Neural cell (in vitro differentiated cells): ENCODE data around the gene ATP8B3. TPM values are rescaled to one million over a fixed set of nuclear protein-coding genes. Genes with fewer than 3 reads are reported as not detected.
A peak's percentile ranks its signal among the peaks of the same experiment; 100 is the strongest.

Source experiments
- H2AFZ ChIP-seq: fragments of 200-600, 300-800 bp; sonication (generic), shearing (Covaris generic); 2 replicates; pipeline ENCODE4 v1.6.0; 2014; ENCODE audit warnings: low read depth, mild to moderate bottlenecking, antibody characterized with exemption, low read length, moderate library complexity
- H3F3A ChIP-seq: fragments of 200-600 bp; shearing (Covaris generic); 2 replicates; pipeline ENCODE4 v1.6.1; 2016; ENCODE audit warnings: mild to moderate bottlenecking, moderate library complexity, mixed read lengths, antibody characterized with exemption, low read length; ENCODE audit not compliant: insufficient read depth, poor library complexity, severe bottlenecking
- H3K27ac ChIP-seq: fragments of 200-600, 300-800 bp; sonication (generic), shearing (Covaris generic); 2 replicates; pipeline ENCODE4 v1.5.1; 2014; ENCODE audit warnings: mild to moderate bottlenecking, low read length, moderate library complexity
- H3K27me3 ChIP-seq: fragments of 300-800, 200-600 bp; sonication (generic), shearing (Covaris generic); 2 replicates; pipeline ENCODE4 v1.6.0; 2014; ENCODE audit warnings: mild to moderate bottlenecking, low read depth, low read length, moderate library complexity; ENCODE audit not compliant: insufficient read depth
- H3K36me3 ChIP-seq: fragments of 300-800, 200-600 bp; sonication (generic), shearing (Covaris generic); 2 replicates; pipeline ENCODE4 v1.5.1; 2014; ENCODE audit warnings: mild to moderate bottlenecking, antibody characterized with exemption, low read length, moderate library complexity; ENCODE audit not compliant: insufficient read depth
- H3K4me2 ChIP-seq: fragments of 300-800, 200-600 bp; sonication (generic), shearing (Covaris generic); 2 replicates; pipeline ENCODE4 v1.6.0; 2014; ENCODE audit warnings: mild to moderate bottlenecking, low read length
- H3K4me3 ChIP-seq: fragments of 300-800, 200-600 bp; sonication (generic), shearing (Covaris generic); 2 replicates; pipeline ENCODE4 v1.5.1; 2014; ENCODE audit warnings: mild to moderate bottlenecking, low read length, moderate library complexity
- H3K79me2 ChIP-seq: fragments of 200-600 bp; shearing (Covaris generic); replicated peaks from 2 replicates; pipeline ENCODE4 v1.6.0; 2014; ENCODE audit warnings: mild to moderate bottlenecking, low read length, moderate library complexity; ENCODE audit not compliant: insufficient read depth
- H3K9ac ChIP-seq: fragments of 300-800, 200-600 bp; sonication (generic), shearing (Covaris generic); 2 replicates; pipeline ENCODE4 v1.6.1; 2016; ENCODE audit warnings: mild to moderate bottlenecking, low read length, mixed read lengths
- H3K9me2 ChIP-seq: fragments of 200-600 bp; shearing (Covaris generic); 2 replicates; pipeline ENCODE4 v1.6.1; 2016; ENCODE audit warnings: mild to moderate bottlenecking, low read length, mixed read lengths; ENCODE audit not compliant: insufficient read depth
- H3K9me3 ChIP-seq: fragments of 200-600, 300-800 bp; sonication (generic), shearing (Covaris generic); 2 replicates; pipeline ENCODE4 v1.6.1; 2016; ENCODE audit warnings: mild to moderate bottlenecking, mixed run types, low read length, moderate library complexity, mixed read lengths
- H4K20me1 ChIP-seq: fragments of 200-600 bp; shearing (Covaris generic); 2 replicates; pipeline ENCODE4 v1.6.1; 2016; ENCODE audit warnings: mild to moderate bottlenecking, mixed run types; ENCODE audit not compliant: insufficient read depth
- CTCF ChIP-seq: fragments of 450-650 bp; IDR thresholded peaks from 2 replicates; pipeline ENCODE4 v1.5.1; 2014; ENCODE audit warnings: antibody characterized with exemption, mild to moderate bottlenecking, moderate library complexity; ENCODE audit not compliant: poor library complexity, severe bottlenecking
- EP300 ChIP-seq: fragments of 450-650 bp; conservative IDR thresholded peaks from 2 replicates; pipeline ENCODE4 v1.6.1; 2014; ENCODE audit warnings: antibody characterized with exemption, mild to moderate bottlenecking, moderate library complexity; ENCODE audit not compliant: poor library complexity, severe bottlenecking
- EZH2 ChIP-seq: fragments of 200-600, 300-800 bp; shearing (Covaris generic), sonication (generic); IDR thresholded peaks from 2 replicates; pipeline ENCODE4 v1.6.1; 2014; ENCODE audit warnings: antibody characterized with exemption, low read length, borderline replicate concordance, mild to moderate bottlenecking; ENCODE audit not compliant: insufficient read depth, poor library complexity, severe bottlenecking
- MXI1 ChIP-seq: fragments of 450-650 bp; conservative IDR thresholded peaks from 2 replicates; pipeline ENCODE4 v1.6.1; 2014; ENCODE audit warnings: antibody characterized with exemption, mild to moderate bottlenecking; ENCODE audit not compliant: poor library complexity, severe bottlenecking
- POLR2AphosphoS5 ChIP-seq: IDR thresholded peaks from 2 replicates; pipeline ENCODE4 v1.6.1; 2012
- RAD21 ChIP-seq: fragments of 450-650 bp; conservative IDR thresholded peaks from 2 replicates; pipeline ENCODE4 v1.6.1; 2014; ENCODE audit warnings: antibody characterized with exemption, mild to moderate bottlenecking, moderate library complexity
- REST ChIP-seq: IDR thresholded peaks from 2 replicates; pipeline ENCODE4 v1.6.1; 2012; ENCODE audit warnings: borderline replicate concordance
- SMC3 ChIP-seq: fragments of 450-650 bp; conservative IDR thresholded peaks from 2 replicates; pipeline ENCODE4 v1.6.1; 2014; ENCODE audit warnings: antibody characterized with exemption, mild to moderate bottlenecking, moderate library complexity; ENCODE audit not compliant: poor library complexity
- TAF1 ChIP-seq: IDR thresholded peaks from 2 replicates; pipeline ENCODE4 v1.6.1; 2012; ENCODE audit warnings: low read depth
- polyA minus RNA-seq: library from RNA; depleted of rRNA, polyadenylated mRNA; stranded (reverse); fragments of >200 nt; gene quantifications from 2 replicates; pipeline ENCODE4 v1.2.3, GENCODE V29; 2014
- polyA plus RNA-seq: library from polyadenylated mRNA; depleted of rRNA; stranded (reverse); fragments of >200 nt; gene quantifications from 2 replicates; pipeline ENCODE4 v1.2.3, GENCODE V29; 2014

The ATP8B3 gene, protein sequence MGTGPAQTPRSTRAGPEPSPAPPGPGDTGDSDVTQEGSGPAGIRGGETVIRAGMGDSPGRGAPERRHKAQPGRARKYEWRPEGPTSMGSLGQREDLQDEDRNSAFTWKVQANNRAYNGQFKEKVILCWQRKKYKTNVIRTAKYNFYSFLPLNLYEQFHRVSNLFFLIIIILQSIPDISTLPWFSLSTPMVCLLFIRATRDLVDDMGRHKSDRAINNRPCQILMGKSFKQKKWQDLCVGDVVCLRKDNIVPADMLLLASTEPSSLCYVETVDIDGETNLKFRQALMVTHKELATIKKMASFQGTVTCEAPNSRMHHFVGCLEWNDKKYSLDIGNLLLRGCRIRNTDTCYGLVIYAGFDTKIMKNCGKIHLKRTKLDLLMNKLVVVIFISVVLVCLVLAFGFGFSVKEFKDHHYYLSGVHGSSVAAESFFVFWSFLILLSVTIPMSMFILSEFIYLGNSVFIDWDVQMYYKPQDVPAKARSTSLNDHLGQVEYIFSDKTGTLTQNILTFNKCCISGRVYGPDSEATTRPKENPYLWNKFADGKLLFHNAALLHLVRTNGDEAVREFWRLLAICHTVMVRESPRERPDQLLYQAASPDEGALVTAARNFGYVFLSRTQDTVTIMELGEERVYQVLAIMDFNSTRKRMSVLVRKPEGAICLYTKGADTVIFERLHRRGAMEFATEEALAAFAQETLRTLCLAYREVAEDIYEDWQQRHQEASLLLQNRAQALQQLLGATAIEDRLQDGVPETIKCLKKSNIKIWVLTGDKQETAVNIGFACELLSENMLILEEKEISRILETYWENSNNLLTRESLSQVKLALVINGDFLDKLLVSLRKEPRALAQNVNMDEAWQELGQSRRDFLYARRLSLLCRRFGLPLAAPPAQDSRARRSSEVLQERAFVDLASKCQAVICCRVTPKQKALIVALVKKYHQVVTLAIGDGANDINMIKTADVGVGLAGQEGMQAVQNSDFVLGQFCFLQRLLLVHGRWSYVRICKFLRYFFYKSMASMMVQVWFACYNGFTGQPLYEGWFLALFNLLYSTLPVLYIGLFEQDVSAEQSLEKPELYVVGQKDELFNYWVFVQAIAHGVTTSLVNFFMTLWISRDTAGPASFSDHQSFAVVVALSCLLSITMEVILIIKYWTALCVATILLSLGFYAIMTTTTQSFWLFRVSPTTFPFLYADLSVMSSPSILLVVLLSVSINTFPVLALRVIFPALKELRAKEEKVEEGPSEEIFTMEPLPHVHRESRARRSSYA (N-terminal part only)
- polyA plus RNA-seq, result 0.74 and 1.5 TPM in 2 replicates
- polyA minus RNA-seq, result not detected in 2 replicates

DNA sequence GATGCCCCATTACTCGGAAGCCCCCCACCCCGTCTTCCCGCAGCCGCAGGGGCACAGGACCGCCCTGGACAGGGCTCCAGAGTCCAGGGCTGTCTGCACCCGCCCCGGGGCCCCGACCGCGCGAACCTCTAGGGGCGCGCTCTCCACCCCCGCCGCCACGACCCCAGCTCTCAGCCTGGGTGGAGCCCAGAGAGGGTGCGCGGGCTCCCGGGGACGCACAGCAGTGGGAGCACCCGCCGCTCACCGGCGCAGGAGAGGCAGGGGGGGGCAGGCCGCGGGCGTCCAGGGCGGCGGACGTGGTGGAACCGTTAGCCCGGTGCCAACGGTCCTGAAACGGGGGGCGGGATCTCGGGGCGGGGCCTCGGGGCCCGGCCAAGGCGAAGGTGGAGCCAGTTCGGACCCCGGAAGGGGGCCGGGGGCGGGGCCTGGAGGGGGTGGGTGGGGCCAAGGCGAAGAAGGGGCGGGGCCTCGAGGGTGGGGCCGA lies at the start of gene ATP8B3:
Gene ATP8B3, minus strand, starts transcription at position 335 of the 484 bp plus-strand sequence. CDS start 540 bp downstream, outside the sequence.
- Histone ChIP-seq H3K27me3 (no peaks in the 10 kb centered on the region), H4K20me1 (no peaks in the 10 kb centered on the region), H3K36me3 (no peaks in the 10 kb centered on the region), H3F3A (no peaks in the 10 kb centered on the region), H3K9me2 (no peaks in the 10 kb centered on the region), H3K9ac (peak within 1 kb of the TSS; percentile 71), H3K4me3 (peak within 1 kb of the TSS; percentile 81), H3K9me3 (no peaks in the 10 kb centered on the region), H3K27ac (no peak within 1 kb of the TSS), H3K79me2 (no peaks in the 10 kb centered on the region), H2AFZ (peak within 1 kb of the TSS; percentile 38), H3K4me2 (peak within 1 kb of the TSS; percentile 77)
- TF ChIP-seq POLR2AphosphoS5, result no peak
- peak; percentile 9 for TF ChIP-seq CTCF

DNA sequence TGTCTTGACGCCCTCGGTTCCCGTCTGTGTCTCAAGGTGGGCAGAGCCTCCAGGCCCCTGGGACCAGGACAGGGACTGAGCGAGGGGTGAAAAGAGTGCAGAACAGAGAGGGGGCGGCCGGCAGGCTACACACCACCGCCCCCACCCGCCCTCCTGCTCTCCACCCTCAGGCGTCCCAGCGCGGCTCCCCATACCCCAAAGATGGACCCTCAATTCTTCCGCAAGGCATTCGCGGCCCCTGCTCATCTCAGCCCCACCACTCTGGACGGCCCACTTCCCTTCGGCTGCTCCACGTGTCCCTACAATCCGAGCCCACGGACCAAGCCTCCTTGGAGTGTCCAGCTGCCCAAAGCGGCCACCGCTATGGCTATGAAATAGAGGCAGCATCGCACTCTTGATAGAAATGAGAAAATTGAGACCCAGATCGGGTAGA lies 49.5 kb upstream of the ATP8B3 start:
- TF ChIP-seq REST, result no peak
- no peak for TF ChIP-seq POLR2AphosphoS5
- TF ChIP-seq EZH2, result no peak
- TF ChIP-seq EP300, result no peak
- TF ChIP-seq SMC3, result no peak
- no peak for TF ChIP-seq TAF1
- TF ChIP-seq RAD21, result no peak
- no peak for TF ChIP-seq CTCF
- no peak for TF ChIP-seq MXI1
- Histone ChIP-seq H3F3A (no peaks in the 10 kb centered on the region), H3K36me3 (no peaks in the 10 kb centered on the region), H3K27me3 (peaks cover 26% of the 10 kb centered on the region), H3K79me2 (no peaks in the 10 kb centered on the region), H3K9me2 (no peaks in the 10 kb centered on the region), H3K4me3 (peak overlapping the region; percentile 66), H3K4me2 (peak overlapping the region; percentile 30), H3K9ac (peak overlapping the region; percentile 9), H2AFZ (no peak overlapping the region), H3K27ac (no peak overlapping the region), H4K20me1 (no peaks in the 10 kb centered on the region), H3K9me3 (no peaks in the 10 kb centered on the region)
